IMR-90 (cell line): ENCODE data around the gene SELP. TPM values are rescaled to one million over a fixed set of nuclear protein-coding genes. Genes with fewer than 3 reads are reported as not detected.

Experiments
- ATAC-seq: fragments of 200-7000 bp; cut with Tn5 transposase; 2 replicates; pipeline ENCODE4 v1.9.1; 2020; ENCODE audit warnings: low read depth, mild to moderate bottlenecking, moderate library complexity
- BruUV-seq: library from RNA; stranded (reverse); fragments of 400-500 nt; replicated peaks from 2 replicates; lab custom pipeline; 2021; lab: Mats Ljungman, UMichigan
- CTCF ChIA-PET: fragments of 300-600 bp; formaldehyde crosslinking; extraction: SDS; loops from one replicate; lab custom pipeline; 2021; ENCODE audit warnings: antibody characterized with exemption; lab: Yijun Ruan, JAX
- POLR2A ChIA-PET: fragments of 300-600 bp; sonication (Branson Sonifier 250); formaldehyde crosslinking; loops from one replicate; lab custom pipeline; 2022; ENCODE audit warnings: antibody characterized with exemption; ENCODE audit not compliant: unreplicated experiment; lab: Charles Lee
- DNase-seq: peaks from one replicate; pipeline ENCODE4 v3.0.0; 2013
- H2AFZ ChIP-seq: replicated peaks from 2 replicates; pipeline ENCODE3; 2013; ENCODE audit warnings: low read length, mild to moderate bottlenecking; ENCODE audit not compliant: poor library complexity
- H2AK5ac ChIP-seq: 2 replicates; pipeline ENCODE4 v1.6.1; 2013; ENCODE audit warnings: low read depth, low read length, inconsistent platforms
- H2AK9ac ChIP-seq: replicated peaks from 2 replicates; pipeline ENCODE3; 2013; ENCODE audit warnings: mild to moderate bottlenecking, low read depth, low read length, moderate library complexity; ENCODE audit not compliant: poor library complexity
- H2BK120ac ChIP-seq: 2 replicates; pipeline ENCODE4 v1.6.1; 2013; ENCODE audit warnings: low read depth, low read length, inconsistent platforms
- H2BK15ac ChIP-seq: 3 replicates; pipeline ENCODE4 v1.6.1; 2013; ENCODE audit warnings: low read depth, low read length, inconsistent platforms
- H2BK20ac ChIP-seq: 2 replicates; pipeline ENCODE4 v1.6.1; 2013; ENCODE audit warnings: low read depth, mild to moderate bottlenecking, inconsistent platforms, low read length, moderate library complexity
- H2BK5ac ChIP-seq: 2 replicates; pipeline ENCODE4 v1.6.1; 2013; ENCODE audit warnings: mild to moderate bottlenecking, low read depth, low read length, inconsistent platforms; ENCODE audit not compliant: poor library complexity, severe bottlenecking
- H3K14ac ChIP-seq: replicated peaks from 2 replicates; pipeline ENCODE4 v1.6.1; 2013; ENCODE audit warnings: low read depth, low read length, inconsistent platforms
- H3K18ac ChIP-seq: 2 replicates; pipeline ENCODE4 v1.6.1; 2013; ENCODE audit warnings: low read depth, low read length, control low read depth
- H3K23ac ChIP-seq: 2 replicates; pipeline ENCODE4 v1.6.1; 2013; ENCODE audit warnings: low read depth, low read length, inconsistent platforms
- H3K27ac ChIP-seq: 2 replicates; pipeline ENCODE4 v1.5.1; 2013; ENCODE audit warnings: mild to moderate bottlenecking, control low read depth, low read length; ENCODE audit not compliant: insufficient read depth
- H3K27me3 ChIP-seq: 2 replicates; pipeline ENCODE4 v1.6.1; 2013; ENCODE audit warnings: low read length; ENCODE audit not compliant: control insufficient read depth, insufficient read depth
- H3K36me3 ChIP-seq: 2 replicates; pipeline ENCODE4 v1.6.1; 2013; ENCODE audit warnings: low read length, mixed read lengths; ENCODE audit not compliant: control insufficient read depth, insufficient read depth
- H3K4ac ChIP-seq: 2 replicates; pipeline ENCODE4 v1.6.1; 2013; ENCODE audit warnings: low read depth, low read length, inconsistent platforms
- H3K4me1 ChIP-seq: 2 replicates; pipeline ENCODE4 v1.6.1; 2013; ENCODE audit warnings: low read length, mixed read lengths; ENCODE audit not compliant: control insufficient read depth, insufficient read depth
- H3K4me2 ChIP-seq: 2 replicates; pipeline ENCODE4 v1.6.1; 2013; ENCODE audit warnings: low read depth, mild to moderate bottlenecking, control low read depth, low read length, moderate library complexity
- H3K4me3 ChIP-seq: 2 replicates; pipeline ENCODE4 v1.5.1; 2013; ENCODE audit warnings: low read depth, mild to moderate bottlenecking, control low read depth, low read length, moderate library complexity; ENCODE audit not compliant: insufficient read depth
- H3K56ac ChIP-seq: 2 replicates; pipeline ENCODE4 v1.6.1; 2013; ENCODE audit warnings: low read length, inconsistent platforms; ENCODE audit not compliant: insufficient read depth; ENCODE audit errors: extremely low read depth
- H3K79me1 ChIP-seq, 2 experiments: 2 replicates each; pipeline ENCODE4 v1.6.1; 2013; ENCODE audit warnings: low read length in 2 of 2, inconsistent platforms in 1 of 2, low read depth in 1 of 2
- H3K9ac ChIP-seq: 2 replicates; pipeline ENCODE4 v1.6.1; 2013; ENCODE audit warnings: low read depth, low read length, control low read depth
- H3K9me1 ChIP-seq: 2 replicates; pipeline ENCODE4 v1.6.1; 2013; ENCODE audit warnings: low read length, inconsistent platforms; ENCODE audit not compliant: insufficient read depth
- H3K9me3 ChIP-seq: 2 replicates; pipeline ENCODE4 v1.6.1; 2013; ENCODE audit warnings: low read length; ENCODE audit not compliant: control insufficient read depth, insufficient read depth
- H4K20me1 ChIP-seq: 2 replicates; pipeline ENCODE4 v1.6.1; 2013; ENCODE audit warnings: low read length, inconsistent platforms; ENCODE audit not compliant: insufficient read depth
- H4K5ac ChIP-seq: 2 replicates; pipeline ENCODE4 v1.6.1; 2013; ENCODE audit warnings: mild to moderate bottlenecking, low read depth, low read length, control low read depth
- H4K8ac ChIP-seq, 2 experiments: 2 replicates each; pipeline ENCODE4 v1.6.1; 2013; ENCODE audit warnings: low read depth in 2 of 2, low read length in 2 of 2, control low read depth in 1 of 2, inconsistent platforms in 1 of 2
- H4K91ac ChIP-seq: 2 replicates; pipeline ENCODE4 v1.6.1; 2013; ENCODE audit warnings: low read depth, low read length, inconsistent platforms; ENCODE audit not compliant: insufficient read depth
- BHLHE40 ChIP-seq: fragments of 150-350 bp; IDR thresholded peaks from 2 replicates; pipeline ENCODE4 v1.6.1; 2016; ENCODE audit warnings: mild to moderate bottlenecking, low read depth, low read length
- CHD1 ChIP-seq: IDR thresholded peaks from 2 replicates; pipeline ENCODE4 v1.6.1; 2012; ENCODE audit warnings: low read depth, low read length, improper control_type of control experiment
- CTCF ChIP-seq: conservative IDR thresholded peaks from 2 replicates; pipeline ENCODE4 v1.5.1; 2012; ENCODE audit warnings: mild to moderate bottlenecking, low read depth, low read length, improper control_type of control experiment
- MAFK ChIP-seq: IDR thresholded peaks from 2 replicates; pipeline ENCODE4 v1.6.1; 2012; ENCODE audit warnings: low read depth, low read length, improper control_type of control experiment
- MXI1 ChIP-seq: IDR thresholded peaks from 2 replicates; pipeline ENCODE4 v1.6.1; 2012; ENCODE audit warnings: low read depth, mild to moderate bottlenecking, low read length, moderate library complexity, borderline replicate concordance
- NFE2L2 ChIP-seq: fragments of 150-350 bp; IDR thresholded peaks from 2 replicates; pipeline ENCODE4 v1.6.1; 2016; ENCODE audit warnings: low read depth, mild to moderate bottlenecking, low read length
- POLR2A ChIP-seq: IDR thresholded peaks from 2 replicates; pipeline ENCODE4 v1.6.1; 2012; ENCODE audit warnings: mild to moderate bottlenecking, low read depth, low read length
- SMC3 ChIP-seq: fragments of 150-350 bp; IDR thresholded peaks from 2 replicates; pipeline ENCODE4 v1.6.1; 2016; ENCODE audit warnings: low read depth, mild to moderate bottlenecking, antibody characterized with exemption, low read length, moderate library complexity
- USF2 ChIP-seq: fragments of 150-350 bp; IDR thresholded peaks from 2 replicates; pipeline ENCODE4 v1.6.1; 2017; ENCODE audit warnings: mild to moderate bottlenecking, antibody characterized with exemption, low read length, low read depth
- WGBS, 2 experiments: methylation state at CpG; one replicate each; pipeline versions ENCODE4 v1.1.5 to v1.1.7; 2013; ENCODE audit warnings: missing lambda C conversion rate in 2 of 2; ENCODE audit not compliant: insufficient read length in 1 of 2; ENCODE audit errors: extremely low coverage in 2 of 2; 5-methylcytosine and 5-hydroxymethylcytosine counted together
- dilution Hi-C: fragments of 300-500 bp; cut with HindIII; formaldehyde crosslinking; loops from one replicate; pipeline ENCODE4 v1.14.3; 2018; ENCODE audit warnings: low sequenced_read_pairs; ENCODE audit not compliant: unreplicated experiment
- in situ Hi-C: fragments of 300-500 bp; cut with MboI; formaldehyde crosslinking; loops from 3 replicates; pipeline ENCODE4 v1.14.3; 2019; ENCODE audit warnings: low sequenced_read_pairs, inconsistent platforms, mixed read lengths
- intact Hi-C: fragments of 100-400 bp; cut with micrococcal nuclease; formaldehyde crosslinking; loops from 2 replicates; pipeline ENCODE4 v1.10.0; 2022
- polyA plus RNA-seq, 3 experiments: library from polyadenylated mRNA; depleted of rRNA; stranded (reverse); fragments of >200 nt; gene quantifications; 2 replicates each; pipeline ENCODE4 v1.2.3, GENCODE V29; 2012; ENCODE audit warnings: low replicate concordance in 1 of 3
- total RNA-seq: library from RNA; depleted of rRNA; stranded (reverse); fragments of >200 nt; gene quantifications from 2 replicates; pipeline ENCODE4 v1.2.3, GENCODE V29; 2012

Gene SELP
- total and polyA plus RNA-seq, 2 of the 4 experiments (the other 2 are of a cell fraction) = not detected

DNA sequence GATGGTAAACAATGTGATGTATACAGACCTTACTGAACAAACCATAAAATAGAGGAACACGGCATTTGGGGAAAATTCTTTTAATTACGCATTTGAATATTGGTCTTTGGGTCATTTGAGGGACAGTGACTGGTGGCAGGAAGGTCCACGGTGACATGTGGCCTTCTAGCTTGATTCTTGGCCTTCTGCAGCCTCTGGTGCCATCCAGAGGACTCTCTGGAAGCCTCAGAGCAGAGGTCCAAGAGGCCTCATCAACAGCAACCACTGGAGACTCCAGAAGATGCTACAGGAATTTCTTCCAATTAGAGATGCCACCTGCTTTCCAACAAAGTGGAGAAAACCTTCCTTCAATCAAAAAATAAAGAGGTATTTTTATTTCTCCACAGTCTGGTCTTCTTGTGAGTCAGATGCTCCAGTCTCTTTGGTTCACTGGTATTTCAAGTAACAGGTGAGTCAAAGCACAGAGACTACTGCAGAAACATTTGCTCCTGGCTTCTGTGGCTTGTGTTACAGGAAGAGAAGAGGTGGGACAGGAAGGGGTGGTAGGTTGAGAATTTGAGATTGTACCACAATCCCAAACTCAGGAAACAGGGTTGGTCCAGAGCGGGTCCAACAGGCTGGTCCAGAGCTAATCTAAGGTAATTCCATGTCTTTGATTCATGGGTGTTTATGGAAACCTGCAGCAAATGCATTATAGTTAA, 41.0 kb downstream of the SELP start:
- H3K27ac ChIP-seq = no peak overlapping the region
- ChIA-PET POLR2A (no interaction called here), CTCF (no interaction called here)
- no peak overlapping the region for H3K4ac ChIP-seq
- H3K14ac ChIP-seq = no peak overlapping the region
- H2AFZ ChIP-seq = no peak overlapping the region
- H2BK15ac ChIP-seq = no peak overlapping the region
- H4K20me1 ChIP-seq = no peaks in the 10 kb centered on the region
- dilution Hi-C loops (no loop called here), intact Hi-C loops (no loop called here), in situ Hi-C loops (no loop called here)
- TF ChIP-seq BHLHE40 (no peak), USF2 (no peak), MAFK (no peak), POLR2A (no peak), CTCF (no peak), NFE2L2 (no peak), SMC3 (no peak), CHD1 (no peak), MXI1 (no peak)
- WGBS, 2 experiments = no CpG with 5 or more reads among the region's 4 CpGs
- no peak overlapping the region for H3K4me2 ChIP-seq
- H3K79me1 ChIP-seq = no peaks in the 10 kb centered on the region
- H2BK20ac ChIP-seq = no peak overlapping the region
- H2BK5ac ChIP-seq = no peak overlapping the region
- H2BK120ac ChIP-seq = no peak overlapping the region
- no peak overlapping the region for H2AK5ac ChIP-seq
- H4K91ac ChIP-seq = no peak overlapping the region
- H3K9me3 ChIP-seq = no peaks in the 10 kb centered on the region
- no peak for ATAC-seq
- no peak overlapping the region for H3K9ac ChIP-seq
- no TSS peak for BruUV-seq
- no peak overlapping the region for H3K56ac ChIP-seq
- H2AK9ac ChIP-seq = no peak overlapping the region
- peaks cover 3% of the 10 kb centered on the region; the same call in 1 of the 2 replicates for H3K27me3 ChIP-seq
- no peak overlapping the region for H3K18ac ChIP-seq
- no peak overlapping the region for H4K5ac ChIP-seq
- H3K36me3 ChIP-seq = no peaks in the 10 kb centered on the region
- H3K23ac ChIP-seq = no peak overlapping the region
- H3K4me3 ChIP-seq = no peak overlapping the region
- no peaks in the 10 kb centered on the region for H3K9me1 ChIP-seq
- H4K8ac ChIP-seq = no peak overlapping the region
- no peaks in the 10 kb centered on the region for H3K4me1 ChIP-seq
- no peak for DNase-seq
